ENCODE data around the gene MT1A.

Gene MT1A

DNA sequence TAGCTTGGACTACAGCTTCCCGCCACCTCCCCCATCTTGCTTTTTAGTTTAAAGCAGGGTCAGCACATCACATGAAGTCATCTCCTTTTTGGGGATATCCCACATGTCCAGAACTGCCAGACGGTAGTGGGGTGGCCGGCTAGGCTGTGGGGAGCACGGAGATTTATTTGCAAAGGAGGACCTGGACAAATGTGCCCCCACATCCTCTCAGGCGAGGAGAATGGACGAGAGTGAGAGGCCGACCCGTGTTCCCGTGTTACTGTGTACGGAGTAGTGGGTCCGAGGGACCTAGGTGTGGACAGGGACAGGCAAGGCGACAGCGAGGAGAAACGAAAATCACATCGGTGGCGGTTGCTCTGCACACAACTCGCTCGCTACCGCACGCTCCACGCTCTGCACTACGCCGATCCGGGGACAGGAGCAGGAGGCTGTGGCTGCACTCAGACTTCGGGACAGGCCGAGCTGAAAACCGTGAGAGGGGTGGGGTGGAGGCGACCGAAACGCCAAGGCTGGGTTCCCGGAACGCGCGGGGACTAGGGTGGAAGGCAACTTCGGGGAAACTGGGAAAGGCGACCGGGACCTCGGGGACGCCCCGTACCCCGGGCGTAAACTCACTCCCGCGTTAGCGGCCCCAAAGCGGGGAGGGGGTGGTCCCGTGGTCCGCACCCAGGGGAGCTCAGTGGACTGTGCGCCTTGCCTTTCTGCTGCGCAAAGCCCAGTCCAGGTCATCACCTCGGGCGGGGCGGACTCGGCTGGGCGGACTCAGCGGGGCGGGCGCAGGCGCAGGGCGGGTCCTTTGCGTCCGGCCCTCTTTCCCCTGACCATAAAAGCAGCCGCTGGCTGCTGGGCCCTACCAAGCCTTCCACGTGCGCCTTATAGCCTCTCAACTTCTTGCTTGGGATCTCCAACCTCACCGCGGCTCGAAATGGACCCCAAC lies at the start of gene MT1A:
TSS of gene MT1A (plus strand) at position 853 of the 937 bp plus-strand sequence. CDS start at position 926, 73 bp downstream.
- DNase-seq = no peak

DNA sequence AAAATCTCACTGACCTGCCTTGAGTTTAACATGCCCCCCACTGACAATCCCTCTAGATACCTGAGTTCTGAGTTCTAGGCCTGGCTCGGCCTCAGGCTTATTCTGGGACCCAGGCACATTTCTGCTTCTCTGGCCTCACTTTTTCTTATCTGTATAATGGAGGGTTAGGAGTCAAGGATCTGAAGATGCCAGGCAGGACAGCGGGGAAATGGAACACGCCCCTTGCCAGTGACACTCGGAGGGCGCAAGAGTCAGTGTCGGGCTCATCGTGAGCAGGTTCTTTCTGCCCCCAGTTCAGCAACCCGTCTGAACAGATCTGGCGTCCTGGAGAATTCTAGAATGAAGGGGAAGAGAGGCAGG lies 49.7 kb upstream of the MT1A start:
- DNase-seq = no peak

DNA sequence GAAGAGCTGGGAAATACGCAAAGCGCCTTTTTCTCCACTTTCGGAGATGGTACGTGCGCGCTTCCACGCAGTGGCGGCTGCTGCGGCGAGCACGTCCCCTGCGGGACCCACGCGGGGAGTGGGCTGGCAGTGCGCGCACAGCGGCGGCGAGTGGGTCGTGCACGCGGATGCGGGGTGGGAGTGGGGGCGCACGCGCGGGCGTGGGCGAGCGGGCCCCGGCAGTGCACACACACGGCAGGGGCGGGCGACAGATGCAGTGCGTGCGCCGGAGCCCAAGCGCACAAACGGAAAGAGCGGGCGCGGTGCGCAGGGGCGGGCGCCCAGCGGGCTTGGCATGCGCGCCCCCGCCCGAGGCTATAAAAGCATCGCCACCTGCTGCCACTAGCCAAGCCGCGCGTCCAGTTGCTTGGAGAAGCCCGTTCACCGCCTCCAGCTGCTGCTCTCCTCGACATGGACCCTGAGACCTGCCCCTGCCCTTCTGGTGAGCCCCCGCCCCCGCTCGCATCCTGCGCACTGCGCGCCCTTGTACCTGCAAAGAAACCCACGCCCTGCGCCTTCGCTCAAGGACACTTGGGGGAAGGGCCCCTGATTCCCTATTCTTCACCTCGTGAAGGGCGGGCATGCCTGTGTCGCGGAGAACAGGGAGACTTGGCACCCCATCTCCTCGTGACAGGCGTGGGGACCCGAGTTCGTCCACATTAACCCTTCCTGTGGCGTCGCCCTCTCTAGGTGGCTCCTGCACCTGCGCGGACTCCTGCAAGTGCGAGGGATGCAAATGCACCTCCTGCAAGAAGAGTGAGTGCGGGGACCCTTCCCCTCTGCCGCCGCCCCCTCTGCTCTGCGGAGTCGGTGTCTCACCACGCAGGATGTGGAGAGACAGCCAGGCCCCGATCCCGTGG lies 49.1 kb upstream of the MT1A start, which contains the start of gene MT3:
TSS of gene MT3 (plus strand) at position 388 of the 899 bp plus-strand sequence. CDS start at position 451, 63 bp downstream.
- DNase-seq = no peak

DNA sequence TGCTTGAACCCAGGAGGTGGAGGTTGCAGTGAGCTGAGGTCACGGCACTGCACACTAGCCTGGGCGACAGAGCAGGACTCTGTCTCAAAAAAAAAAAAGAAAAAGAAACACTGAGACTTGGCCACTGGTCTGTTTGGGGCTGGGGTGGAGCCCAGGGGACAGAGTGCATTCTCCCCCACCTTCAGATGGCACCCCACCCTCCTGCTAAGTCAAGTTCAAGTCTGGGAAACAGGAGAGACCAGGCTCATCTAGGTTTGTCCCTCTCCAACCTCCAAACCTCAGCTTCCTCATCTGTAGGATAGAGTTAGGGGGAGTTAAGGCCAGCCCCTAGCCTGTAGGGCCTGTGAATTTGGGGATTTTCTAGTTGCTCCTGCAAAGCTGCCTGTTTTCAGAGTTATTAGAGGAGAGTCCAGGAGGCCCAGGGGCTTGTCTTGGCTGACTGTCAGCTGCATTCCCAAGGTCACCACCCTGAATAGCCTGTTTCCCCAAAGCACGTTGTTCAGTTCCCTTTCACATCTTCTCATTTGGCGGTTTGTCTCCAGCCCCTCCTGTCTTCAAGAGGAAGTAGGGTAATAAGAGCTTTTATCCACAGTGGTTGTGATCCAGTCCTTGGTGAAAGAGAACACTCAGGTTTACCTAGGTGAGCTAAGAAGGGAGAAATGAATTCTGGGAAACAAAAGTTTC lies 46.9 kb upstream of the MT1A start:
- no peak for DNase-seq

DNA sequence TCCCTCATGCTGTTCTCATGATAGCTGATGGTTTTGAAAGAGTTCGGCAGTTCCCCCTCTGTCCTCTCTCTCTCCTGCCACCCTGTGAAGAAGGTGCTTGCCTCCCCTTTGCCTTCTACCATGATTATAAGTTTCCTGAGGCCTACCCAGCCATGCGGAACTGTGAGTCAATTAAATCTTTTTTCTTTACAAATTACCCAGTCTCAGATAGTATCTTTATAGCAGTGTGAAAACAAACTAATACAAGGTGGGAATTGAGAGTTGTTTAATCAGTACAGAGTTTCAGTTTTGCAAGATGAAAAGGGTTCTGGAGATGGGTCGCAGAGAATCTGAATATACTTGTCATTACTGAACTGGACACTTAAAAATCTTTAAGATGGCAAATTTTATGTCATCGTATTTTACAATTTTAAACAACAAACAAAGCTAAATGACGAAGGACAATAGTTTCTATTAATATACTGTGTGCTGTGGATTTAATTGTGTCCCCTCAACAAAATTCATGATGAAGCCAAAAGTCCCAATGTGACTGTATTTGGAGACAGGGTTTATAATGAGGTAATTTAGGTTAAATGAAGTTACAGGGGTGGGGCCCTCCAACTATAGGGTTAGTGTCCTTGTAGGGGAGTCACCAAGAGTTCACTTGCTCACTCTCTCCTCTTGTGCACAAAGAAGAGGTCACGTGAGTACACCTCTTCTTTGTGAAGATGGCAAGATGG lies 44.7 kb upstream of the MT1A start:
- DNase-seq = no peak

DNA sequence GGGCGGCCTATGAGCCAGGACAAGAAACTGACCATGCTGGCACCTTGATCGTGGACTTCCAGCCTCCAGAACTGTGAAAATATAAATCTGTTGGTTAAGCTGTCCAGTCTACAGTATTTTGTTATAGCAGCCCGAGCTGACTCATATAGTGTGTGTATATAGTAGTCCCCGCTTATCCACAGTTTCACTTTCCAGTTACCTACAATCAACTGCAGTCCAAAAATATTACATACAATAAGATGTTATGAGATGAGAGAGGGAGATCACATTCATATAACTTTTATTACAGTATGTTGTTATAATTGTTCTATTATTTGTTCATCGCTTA lies 44.2 kb upstream of the MT1A start:
- DNase-seq = no peak

DNA sequence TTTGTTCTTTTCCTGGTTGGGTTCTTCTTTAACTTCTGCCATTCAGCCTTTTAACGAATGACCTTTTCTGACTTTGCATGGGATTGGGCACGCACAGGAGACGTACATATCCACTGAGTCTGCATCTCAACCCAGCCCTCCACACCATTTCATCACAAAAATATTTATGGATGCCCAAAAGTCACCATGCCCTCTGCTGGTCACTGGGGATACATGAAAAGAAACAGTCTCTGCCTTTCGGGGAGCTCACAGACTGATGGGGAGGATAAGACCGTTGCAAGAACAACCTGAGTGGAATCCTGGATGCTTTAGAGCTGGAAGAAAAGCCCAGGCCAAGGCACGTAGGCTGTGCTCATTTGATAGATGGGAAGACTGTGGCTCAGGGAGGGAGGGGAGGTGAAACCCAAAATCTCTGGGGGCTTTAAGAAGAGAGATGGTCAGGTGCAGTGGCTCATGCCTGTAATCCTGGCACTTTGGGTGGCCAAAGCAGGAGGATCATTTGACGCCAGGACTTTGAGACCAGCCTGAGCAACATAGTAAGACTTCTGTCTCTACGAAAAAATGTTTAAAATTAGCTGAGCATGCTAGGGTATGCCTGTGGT lies 38.0 kb upstream of the MT1A start:
- peak; percentile 63 for DNase-seq

DNA sequence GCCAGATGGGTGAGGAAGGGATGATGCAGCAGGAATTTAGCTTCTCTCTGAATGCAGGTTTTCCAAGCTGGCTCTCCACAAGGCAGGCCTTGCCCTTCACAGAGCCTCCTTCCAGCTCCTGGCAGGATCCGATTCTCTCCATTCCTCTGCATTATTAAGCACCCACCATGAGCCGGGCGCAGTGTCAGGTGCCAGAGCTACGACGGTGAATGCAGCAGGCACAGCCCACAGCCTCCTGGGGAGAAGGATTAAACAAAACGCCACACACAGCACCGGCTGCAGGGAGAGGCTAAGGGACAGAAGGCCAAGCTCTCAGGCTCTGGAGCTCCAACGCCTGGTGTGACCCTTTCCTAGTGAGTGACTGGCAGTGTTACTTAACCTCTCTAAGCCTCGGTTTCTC lies 37.1 kb upstream of the MT1A start:
- DNase-seq = no peak

DNA sequence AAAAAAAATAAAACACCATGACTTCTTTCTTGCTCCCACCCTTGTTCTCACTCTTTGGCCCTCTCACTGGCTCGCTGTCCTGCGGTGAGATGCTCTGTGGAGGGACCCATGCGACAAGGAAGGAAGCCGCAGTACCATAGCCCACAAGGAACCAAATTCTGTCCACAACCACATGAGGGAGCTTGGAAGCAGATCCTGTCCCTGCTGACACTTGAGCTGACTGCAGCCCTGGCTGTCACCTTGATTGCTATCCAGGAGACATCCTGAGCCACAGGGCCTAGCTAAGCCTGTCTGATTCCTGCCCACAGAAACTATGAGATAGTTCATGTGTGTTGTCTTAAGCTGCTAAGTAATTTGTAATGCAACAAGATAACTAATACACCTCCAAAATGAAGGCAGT lies 34.9 kb upstream of the MT1A start:
- DNase-seq = peak; percentile 32

DNA sequence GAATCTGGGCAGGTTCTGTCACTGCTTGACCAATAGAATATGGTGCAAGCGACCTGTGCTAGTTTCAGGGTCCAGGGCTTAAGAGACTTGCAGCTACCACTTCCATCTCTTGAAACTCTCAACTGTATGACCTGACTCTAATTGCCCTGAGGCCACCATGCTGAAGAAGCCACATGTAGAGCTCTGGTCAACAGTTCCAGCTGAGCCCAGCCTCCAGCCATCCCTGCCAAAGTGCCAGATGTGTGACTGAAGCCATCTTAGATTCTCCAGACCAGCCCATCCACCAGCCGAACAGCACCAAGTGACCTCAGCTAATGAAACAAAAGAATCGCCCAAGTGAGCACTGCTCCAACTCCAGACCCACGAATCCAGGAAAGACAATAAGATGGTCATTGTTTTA lies 33.5 kb upstream of the MT1A start:
- DNase-seq = no peak

DNA sequence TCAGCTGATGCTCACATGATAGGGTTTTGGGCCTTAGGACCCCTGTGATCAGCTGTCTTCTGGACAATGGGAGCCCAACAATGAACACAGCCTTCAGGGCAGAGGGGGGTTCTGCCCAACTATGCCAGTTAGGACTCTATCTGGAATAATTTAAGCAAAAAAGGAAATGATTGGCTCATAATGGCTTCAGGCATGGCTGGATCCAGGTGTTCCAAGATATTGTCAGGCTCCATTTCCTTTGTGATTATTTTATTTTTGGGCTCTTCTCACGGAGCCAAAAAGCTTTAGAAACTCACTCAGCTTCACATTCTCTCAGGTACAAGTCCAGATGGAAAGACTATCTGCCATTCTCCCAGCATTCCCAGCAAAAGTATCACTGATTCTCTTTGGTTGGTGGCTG lies 33.0 kb upstream of the MT1A start:
- DNase-seq = no peak

DNA sequence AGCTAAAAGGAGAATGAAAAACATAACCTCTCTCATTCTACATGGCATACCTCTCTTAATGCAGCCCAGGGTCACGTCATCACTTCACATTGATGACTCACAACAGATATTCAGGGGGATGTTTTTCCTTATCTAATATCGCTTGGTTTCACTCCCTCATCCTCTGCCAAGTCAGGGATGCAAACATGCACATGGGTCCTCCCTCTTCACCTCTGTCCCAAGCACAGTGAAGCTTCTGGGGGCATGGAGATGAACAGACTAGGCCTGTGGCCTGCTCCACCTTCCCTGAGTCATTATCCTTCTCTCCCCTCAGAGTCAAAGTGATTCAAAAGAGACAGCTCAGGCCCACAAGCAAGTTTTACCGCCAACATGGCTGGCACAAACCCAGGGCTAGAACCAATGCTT lies 32.4 kb upstream of the MT1A start:
- no peak for DNase-seq

DNA sequence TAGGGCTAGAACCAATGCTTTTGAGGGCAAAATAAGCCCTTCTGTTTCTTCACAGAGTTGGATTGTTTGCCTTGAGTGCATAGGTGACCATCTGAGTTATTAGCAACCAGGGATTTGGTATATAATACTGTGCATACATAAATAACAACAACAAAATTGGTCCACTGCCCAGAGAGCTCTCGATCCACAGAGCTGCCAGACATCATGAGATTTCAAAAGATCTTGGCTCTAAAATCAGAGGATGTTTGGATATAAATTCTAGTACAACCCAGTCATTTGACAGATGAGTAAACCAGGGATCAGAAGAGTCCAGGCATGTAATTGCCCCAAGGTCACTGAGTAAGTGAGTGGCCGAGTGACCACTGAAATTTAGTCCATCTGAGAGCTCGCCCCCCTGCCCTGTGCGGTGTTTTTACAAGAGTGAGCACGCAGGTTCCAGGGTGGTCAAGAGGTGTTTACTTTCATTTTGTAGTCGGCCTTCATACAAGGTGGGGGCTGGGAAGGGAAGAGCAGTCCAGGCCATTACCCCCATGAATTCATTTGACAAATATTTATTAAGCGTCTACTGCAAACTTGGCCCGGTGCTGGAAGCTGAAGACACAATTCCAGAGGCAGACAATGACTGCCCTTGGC lies 31.9 kb upstream of the MT1A start:
- DNase-seq = no peak

DNA sequence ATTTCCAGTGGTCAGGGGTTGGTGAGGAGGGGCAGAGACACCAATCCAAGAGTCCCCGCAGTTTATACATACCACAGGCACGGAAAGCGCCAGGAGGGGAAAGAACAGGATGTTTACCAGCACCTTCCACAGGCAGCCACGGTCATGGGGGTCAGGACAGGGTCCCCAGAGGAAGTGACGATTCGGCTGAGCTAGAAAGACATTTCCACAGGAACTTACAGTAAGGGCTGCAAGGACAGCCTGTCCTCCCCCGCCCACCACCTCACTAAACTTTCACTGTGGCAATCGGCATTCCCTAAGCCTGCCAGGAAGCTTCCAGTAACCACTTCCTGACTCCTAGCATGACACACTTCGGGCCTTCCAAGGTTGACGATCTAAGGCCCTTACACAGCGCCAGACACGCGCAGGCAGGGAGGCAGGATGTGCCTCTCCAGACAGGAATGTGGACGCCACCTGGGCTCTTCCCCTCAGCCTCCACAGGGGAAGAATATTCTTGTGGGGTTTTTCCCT lies 31.3 kb upstream of the MT1A start:
- peak; percentile 30 for DNase-seq

DNA sequence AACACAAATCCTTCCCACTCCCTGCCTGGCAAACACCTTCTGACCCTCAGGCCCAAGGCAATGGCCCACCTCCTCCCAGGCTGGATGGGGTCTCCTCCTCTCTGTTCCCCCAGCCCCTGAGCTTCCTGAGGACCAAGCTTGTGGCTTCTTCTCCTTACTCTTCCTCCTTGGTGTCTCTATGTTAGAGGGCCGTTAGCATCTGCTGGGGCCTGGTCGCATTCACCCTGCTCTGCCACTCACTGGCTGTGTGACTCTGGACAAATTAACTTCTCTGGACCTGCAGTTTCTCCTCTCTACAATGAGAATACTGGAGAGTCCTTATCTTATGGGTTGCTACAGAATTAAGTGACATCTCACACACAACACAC lies 30.8 kb upstream of the MT1A start:
- DNase-seq = no peak

DNA sequence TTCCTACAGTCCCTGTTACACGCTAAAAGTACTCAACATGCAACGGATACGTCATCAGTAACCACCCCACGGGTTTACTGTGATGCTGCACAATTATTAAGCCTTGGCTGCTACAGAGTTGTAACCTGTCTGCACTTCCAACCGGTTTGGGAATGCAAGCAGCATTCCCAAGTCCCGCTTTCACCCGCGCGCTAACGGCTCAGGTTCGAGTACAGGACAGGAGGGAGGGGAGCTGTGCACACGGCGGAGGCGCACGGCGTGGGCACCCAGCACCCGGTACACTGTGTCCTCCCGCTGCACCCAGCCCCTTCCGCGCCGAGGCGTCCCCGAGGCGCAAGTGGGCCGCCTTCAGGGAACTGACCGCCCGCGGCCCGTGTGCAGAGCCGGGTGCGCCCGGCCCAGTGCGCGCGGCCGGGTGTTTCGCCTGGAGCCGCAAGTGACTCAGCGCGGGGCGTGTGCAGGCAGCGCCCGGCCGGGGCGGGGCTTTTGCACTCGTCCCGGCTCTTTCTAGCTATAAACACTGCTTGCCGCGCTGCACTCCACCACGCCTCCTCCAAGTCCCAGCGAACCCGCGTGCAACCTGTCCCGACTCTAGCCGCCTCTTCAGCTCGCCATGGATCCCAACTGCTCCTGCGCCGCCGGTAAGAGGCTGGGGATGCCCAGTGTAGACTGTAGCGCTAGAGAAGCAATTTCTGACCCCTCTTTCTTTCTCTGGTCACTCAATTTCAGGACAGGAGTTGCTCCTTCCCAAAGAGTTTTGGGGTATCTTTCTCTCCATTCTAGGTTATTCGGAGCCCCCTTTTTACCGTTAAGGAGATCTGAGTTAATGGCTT lies 30.2 kb upstream of the MT1A start, which contains the start of gene MT2A:
TSS of gene MT2A (plus strand) at position 542 of the 833 bp plus-strand sequence. CDS start at position 614, 72 bp downstream.
- peak; percentile 85 for DNase-seq

DNA sequence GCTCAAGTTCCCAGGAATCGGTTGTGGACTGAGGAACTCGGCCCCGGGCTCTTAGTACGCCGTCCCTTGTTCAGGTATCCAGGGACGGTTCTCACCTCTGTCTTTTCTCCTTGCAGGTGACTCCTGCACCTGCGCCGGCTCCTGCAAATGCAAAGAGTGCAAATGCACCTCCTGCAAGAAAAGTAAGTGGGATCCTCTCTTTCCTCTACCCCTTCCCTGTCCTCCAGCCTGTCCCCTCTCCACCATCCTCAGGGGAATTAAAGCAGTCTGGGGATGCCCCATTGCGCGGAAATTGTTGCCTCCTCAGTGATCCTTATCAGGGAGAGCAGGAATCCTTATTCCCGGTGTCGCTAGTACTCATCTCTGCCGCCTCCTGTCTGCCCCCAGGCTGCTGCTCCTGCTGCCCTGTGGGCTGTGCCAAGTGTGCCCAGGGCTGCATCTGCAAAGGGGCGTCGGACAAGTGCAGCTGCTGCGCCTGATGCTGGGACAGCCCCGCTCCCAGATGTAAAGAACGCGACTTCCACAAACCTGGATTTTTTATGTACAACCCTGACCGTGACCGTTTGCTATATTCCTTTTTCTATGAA lies 29.5 kb upstream of the MT1A start:
- no peak for DNase-seq

DNA sequence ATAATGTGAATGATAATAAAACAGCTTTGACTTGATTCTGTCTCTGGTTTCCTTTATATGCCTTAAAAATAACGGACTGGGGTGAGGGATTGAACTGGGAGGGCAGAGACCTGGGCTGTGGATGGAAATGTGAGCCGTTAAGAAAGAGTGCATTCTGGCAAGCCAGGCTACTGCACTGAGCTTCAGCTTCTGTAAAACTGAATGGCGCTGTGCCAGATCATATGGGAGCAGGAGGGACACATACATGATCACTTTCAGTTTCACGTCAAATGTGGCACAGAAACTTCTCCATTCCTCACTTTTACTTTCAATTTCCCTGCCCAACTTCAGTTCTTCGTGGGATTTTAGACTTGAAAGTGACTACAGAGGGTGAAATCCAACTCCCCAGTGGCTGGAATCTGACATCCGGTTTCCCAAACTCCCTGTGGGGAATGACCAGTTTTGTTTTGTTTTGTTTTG lies 29.0 kb upstream of the MT1A start:
- DNase-seq = peak; percentile 82

DNA sequence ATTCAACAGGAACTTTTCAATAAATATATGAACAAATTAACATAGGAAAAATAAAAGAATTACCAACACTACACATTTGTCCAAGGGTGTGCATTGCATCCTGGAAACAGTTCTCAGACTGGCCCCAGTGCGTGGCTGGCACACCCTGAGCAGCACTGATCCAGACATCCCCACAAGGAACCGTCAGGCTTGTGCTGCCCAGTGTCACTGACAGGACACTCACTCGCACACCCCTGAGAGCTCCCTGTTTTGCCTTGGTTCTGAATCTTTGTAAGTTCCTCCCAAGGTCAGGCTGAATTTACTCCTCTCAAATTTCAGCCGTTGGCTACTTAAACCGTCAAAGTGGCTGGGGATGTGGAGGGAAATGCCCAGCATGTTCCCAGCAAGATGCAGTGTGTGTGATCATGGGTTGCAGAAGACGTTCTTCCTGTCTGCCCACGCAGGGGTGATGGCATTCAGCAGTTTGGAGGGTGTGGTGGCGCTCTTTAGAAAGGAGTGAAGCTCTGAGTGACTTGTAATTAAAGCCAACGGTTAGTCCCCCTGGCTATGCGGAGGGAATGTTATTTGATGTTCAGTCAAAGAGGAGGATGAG lies 28.4 kb upstream of the MT1A start:
- DNase-seq = peak; percentile 69

Measured in CD4-positive, alpha-beta T cell treated with Interleukin-17A for 1 hour (primary cell).